ENCODE data around the gene FTSJ3.

Gene FTSJ3

GRCh38 chr17:63783522-63783921, 43.9 kb downstream of the FTSJ3 start:
- DNase-seq: no peak

DNA sequence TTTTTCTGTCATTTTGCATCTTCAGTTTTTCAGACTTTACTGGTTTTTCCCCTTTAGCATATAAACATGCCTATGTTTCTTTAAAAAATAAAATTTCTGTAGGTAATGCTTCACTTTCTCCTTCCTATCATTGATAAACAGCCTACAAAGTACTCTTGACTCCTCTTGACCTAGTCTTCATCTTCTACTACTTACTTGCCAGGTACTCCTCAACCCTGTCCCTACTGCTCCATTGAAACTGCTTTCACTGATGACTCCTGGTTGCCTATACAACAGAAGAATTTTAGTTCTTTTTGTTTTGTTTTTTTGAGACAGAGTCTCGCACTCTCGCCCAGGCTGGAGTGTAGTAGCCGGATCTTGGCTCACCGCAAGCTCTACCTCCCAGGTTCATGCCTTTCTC, 46.5 kb downstream of the FTSJ3 start:
- DNase-seq: no peak

DNA sequence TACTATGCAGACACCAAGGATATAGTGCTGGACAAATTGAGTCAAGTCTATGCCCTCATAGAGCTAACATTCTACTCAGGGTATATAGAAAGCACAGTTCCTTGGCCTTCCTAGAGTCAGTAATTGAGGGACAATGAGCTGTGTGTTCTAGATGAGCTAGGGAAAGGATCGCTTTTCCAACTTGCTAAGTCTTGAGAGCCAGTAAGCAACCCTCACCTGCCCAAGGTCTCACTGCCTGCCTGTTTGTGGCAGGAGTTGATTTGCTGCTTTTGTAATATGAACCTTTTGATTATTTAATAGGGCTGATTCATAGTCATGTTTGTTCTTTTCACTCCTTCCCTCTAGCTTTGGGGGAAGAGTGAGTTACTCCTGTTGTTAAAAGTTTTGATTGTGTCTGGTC, 47.0 kb downstream of the FTSJ3 start:
- no peak for DNase-seq

GRCh38 chr17:63775420-63775819, 52.0 kb downstream of the FTSJ3 start:
- no peak for DNase-seq

GRCh38 chr17:63774969-63775265, 52.5 kb downstream of the FTSJ3 start:
- DNase-seq: no peak

DNA sequence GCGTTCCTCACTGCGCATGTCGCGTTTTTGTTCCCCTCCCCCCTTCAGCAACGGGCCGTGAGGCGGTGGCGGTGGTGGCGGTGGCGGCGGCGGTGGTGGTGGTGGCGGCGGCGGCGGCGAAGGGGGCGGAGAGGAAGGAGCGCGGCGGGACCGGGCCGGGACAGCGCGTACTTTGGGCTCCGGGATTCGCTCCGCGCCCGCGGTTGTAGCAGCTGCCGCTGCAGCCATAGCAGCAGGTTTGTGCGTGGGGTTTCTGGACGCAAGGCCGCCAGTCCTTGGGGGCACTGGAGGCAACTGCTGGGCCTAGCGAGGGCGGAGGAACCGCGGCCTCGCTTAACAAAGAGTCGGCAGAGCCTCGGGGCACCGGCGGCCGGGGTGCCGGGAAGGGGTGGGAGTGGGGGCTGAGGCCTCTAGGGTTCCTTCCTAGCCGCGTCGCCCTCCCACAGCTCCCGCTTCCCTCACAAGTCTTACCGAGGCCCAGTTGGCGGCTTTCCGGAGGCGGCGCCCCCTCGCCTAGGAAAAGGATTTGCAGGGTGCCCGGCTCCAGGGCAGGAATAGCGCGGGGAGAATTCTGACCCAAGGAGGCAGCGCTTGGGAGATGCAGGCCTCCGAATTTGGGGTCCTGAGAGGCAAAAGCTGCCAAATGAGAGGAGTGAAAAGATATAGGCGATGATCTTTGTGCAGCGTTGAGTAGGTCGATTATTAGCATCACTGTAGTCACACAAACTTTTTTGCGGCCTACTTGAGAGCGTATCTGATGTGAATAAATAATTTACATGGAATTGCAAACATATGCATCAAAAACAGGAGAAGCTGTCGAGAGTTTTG, 53.1 kb downstream of the FTSJ3 start, which contains the start of gene DDX42:
Gene DDX42, plus strand, starts transcription at position 30 of the 828 bp plus-strand sequence. CDS start 12,880 bp downstream, outside the sequence.
- no peak for DNase-seq

- DNase-seq: peak; percentile 100
These were observed 54.0 kb downstream of the FTSJ3 start, which contains the start of gene CCDC47 for GRCh38 chr17:63773272-63774140. CCDC47 (minus strand) TSS chr17:63773597; CDS start chr17:63766175, 7,422 bp downstream.

DNA sequence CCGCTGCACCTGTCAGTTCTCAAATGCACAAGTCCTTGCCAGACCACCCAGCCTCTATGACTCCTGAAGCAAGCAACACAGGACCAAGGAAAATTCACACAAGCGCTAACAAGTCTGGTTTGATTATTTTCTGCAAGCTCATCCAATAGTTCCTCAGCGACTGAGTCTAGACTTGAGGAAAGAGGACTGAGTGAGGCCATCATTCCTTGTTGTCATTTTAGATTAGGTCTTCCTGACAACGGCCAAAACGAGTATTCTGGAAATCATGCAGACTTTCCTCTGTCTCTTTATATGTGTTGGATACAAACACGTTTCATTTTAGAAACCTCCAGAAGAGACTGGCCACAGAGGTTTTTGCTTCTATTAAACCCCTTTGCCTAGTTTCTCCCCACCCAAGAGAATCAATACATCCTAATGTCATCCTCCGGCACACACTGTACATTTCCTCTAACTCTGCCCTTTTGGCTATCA, 54.6 kb downstream of the FTSJ3 start:
- DNase-seq: no peak

Data from right hindlimb (tissue), 1 donor.